ENCODE data around the gene NEK7.

The NEK7 gene

DNA sequence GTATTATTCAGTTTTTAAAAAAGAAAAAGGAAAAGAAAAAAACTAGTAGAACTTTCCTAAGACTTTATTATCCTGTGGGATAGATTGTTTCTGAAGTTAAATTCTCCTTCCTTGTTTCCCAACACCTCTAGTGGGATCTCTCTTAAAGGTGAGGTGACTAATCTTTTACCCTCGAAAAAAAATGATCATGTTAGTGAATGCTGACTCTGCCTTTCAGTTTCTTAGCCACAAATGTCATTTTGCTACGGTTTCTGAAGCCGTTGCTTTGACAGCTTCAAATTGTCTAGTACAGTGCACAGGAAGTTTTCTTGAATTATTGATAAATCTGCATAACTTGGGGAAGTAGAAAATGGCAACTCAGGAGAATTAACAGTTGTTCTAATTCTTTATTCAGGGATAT lies 13.0 kb upstream of the NEK7 start:
- no peak for DNase-seq (ENCODE audit: low read depth)
- TF ChIP-seq CTCF (conservative IDR thresholded peaks at IDR 0.05; ENCODE audit: low read depth, low read length): no peak
- H3K4me3 ChIP-seq (ENCODE audit: low read depth, low read length): no peak overlapping the region

- no peak for TF ChIP-seq CTCF (conservative IDR thresholded peaks at IDR 0.05; ENCODE audit: low read depth, low read length)
- H3K4me3 ChIP-seq (ENCODE audit: low read depth, low read length): no peak overlapping the region
- DNase-seq (ENCODE audit: low read depth): no peak
These were observed 9.6 kb upstream of the NEK7 start for GRCh38 chr1:198147216-198147615.

DNA sequence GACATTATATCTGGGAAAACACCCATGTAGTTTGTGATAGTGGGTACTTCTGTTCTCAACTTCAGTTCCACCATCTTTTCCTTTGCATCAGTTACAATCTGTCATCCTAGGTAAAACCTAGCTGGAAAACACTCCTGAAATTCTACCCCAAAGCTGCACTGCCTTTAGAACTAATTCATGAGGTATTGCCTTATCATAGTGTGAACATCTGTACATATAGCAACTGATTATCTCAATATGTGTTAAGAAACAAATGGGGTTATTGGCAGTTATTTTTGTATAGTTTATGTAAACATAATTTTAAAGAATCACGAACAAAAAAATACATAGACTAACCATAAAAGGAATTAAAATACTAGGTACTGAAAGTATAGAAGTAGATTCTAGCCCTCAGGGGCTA lies 6.4 kb upstream of the NEK7 start:
- DNase-seq (ENCODE audit: low read depth): no peak
- H3K4me3 ChIP-seq (ENCODE audit: low read depth, low read length): no peak overlapping the region
- no peak for TF ChIP-seq CTCF (conservative IDR thresholded peaks at IDR 0.05; ENCODE audit: low read depth, low read length)

DNA sequence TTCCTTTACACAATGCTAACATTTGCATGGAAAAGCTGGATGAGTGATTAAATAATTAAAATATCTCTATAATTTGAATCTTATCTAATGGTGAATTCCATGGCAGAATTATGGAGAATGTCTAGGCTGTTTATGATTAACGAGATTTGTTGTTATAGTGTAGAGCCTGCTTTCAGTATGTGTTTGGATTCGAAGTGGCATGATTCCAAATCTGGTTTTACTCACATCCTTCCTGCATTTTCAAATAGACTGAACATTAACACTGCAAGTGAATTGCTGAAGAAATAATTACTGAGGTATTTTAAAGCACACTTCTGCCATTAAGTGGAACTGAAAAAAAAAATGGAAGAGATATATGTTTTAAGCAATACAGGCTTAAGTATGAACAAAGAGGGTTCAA lies 5.1 kb upstream of the NEK7 start:
- DNase-seq (ENCODE audit: low read depth): peak; percentile 54
- TF ChIP-seq CTCF (conservative IDR thresholded peaks at IDR 0.05; ENCODE audit: low read depth, low read length): no peak
- no peak overlapping the region for H3K4me3 ChIP-seq (ENCODE audit: low read depth, low read length)

- no peak for TF ChIP-seq CTCF (conservative IDR thresholded peaks at IDR 0.05; ENCODE audit: low read depth, low read length)
These were observed 3.7 kb upstream of the NEK7 start for GRCh38 chr1:198153103-198153502.

GRCh38 chr1:198153804-198154203 lies 3.0 kb upstream of the NEK7 start:
- no peak overlapping the region for H3K4me3 ChIP-seq (ENCODE audit: low read depth, low read length)
- TF ChIP-seq CTCF (conservative IDR thresholded peaks at IDR 0.05; ENCODE audit: low read depth, low read length): no peak
- DNase-seq (ENCODE audit: low read depth): no peak

More at GRCh38 chr1:198153103-198153502, 3.7 kb upstream of the NEK7 start:
- peak; percentile 84 for DNase-seq (ENCODE audit: low read depth)
- no peak overlapping the region for H3K4me3 ChIP-seq (ENCODE audit: low read depth, low read length)

GRCh38 chr1:198155253-198155652 lies 1.5 kb upstream of the NEK7 start:
- TF ChIP-seq CTCF (conservative IDR thresholded peaks at IDR 0.05; ENCODE audit: low read depth, low read length): no peak
- DNase-seq (ENCODE audit: low read depth): peak; percentile 75
- H3K4me3 ChIP-seq (ENCODE audit: low read depth, low read length): no peak overlapping the region
